Activated CD8-positive, alpha-beta T cell treated with anti-CD3 and anti-CD28 coated beads for 36 hours (primary cell): ENCODE measurements around the gene KRTAP10-11. TPM values are rescaled to one million over a fixed set of nuclear protein-coding genes. Genes with fewer than 3 reads are reported as not detected.

ENCODE experiments used
- ATAC-seq: fragments of 200-7000 bp; cut with Tn5 transposase; one replicate; pipeline ENCODE4 v1.10.0; 2021; ENCODE audit warnings: mild to moderate bottlenecking, moderate library complexity
- CTCF ChIA-PET: fragments of 350-600 bp; sonication (Branson Sonifier 250); formaldehyde crosslinking; loops from one replicate; lab custom pipeline; 2021; ENCODE audit warnings: antibody characterized with exemption; lab: Charles Lee
- POLR2A ChIA-PET: fragments of 350-600 bp; sonication (Branson Sonifier 250); formaldehyde crosslinking; loops from one replicate; lab custom pipeline; 2021; ENCODE audit warnings: antibody characterized with exemption; lab: Charles Lee
- DNase-seq: peaks from one replicate; pipeline ENCODE4 v3.0.0-alpha.2; 2020
- H3K27ac Mint-ChIP-seq: one replicate; pipeline ENCODE4 v1.8.0; 2021; ENCODE audit warnings: mild to moderate bottlenecking, mixed read lengths
- H3K27me3 Mint-ChIP-seq: one replicate; pipeline ENCODE4 v1.8.0; 2021; ENCODE audit warnings: mixed read lengths
- H3K36me3 Mint-ChIP-seq: one replicate; pipeline ENCODE4 v1.8.0; 2021; ENCODE audit warnings: low read depth, mixed read lengths
- H3K4me1 Mint-ChIP-seq: one replicate; pipeline ENCODE4 v1.8.0; 2021; ENCODE audit warnings: low read depth, mixed read lengths
- H3K4me3 Mint-ChIP-seq: one replicate; pipeline ENCODE4 v1.8.0; 2021; ENCODE audit warnings: mild to moderate bottlenecking, moderate library complexity, mixed read lengths
- H3K9me3 Mint-ChIP-seq: one replicate; pipeline ENCODE4 v1.8.0; 2021; ENCODE audit warnings: mixed read lengths
- CTCF ChIP-seq: fragments of 200-600 bp; IDR thresholded peaks from one replicate; pipeline ENCODE4 v1.8.0; 2022; ENCODE audit warnings: antibody characterized with exemption, mild to moderate bottlenecking
- intact Hi-C: fragments of 100-400 bp; cut with micrococcal nuclease; formaldehyde crosslinking; loops from one replicate; pipeline ENCODE4 v1.10.0; 2022
- total RNA-seq, 2 experiments: library from RNA; stranded (reverse); gene quantifications; one replicate each; pipeline ENCODE4 v1.2.3, GENCODE V29; 2021

The KRTAP10-11 gene
- total RNA-seq, 2 experiments from 2014 or later: not detected

- intact Hi-C loops: no loop called here
- DNase-seq (no peak), ATAC-seq (no peak)
- H3K4me1 Mint-ChIP-seq: peaks cover 4% of the 10 kb centered on the region
- H3K9me3 Mint-ChIP-seq: peaks cover 13% of the 10 kb centered on the region
- H3K36me3 Mint-ChIP-seq: no peaks in the 10 kb centered on the region
- no peak overlapping the region for H3K27ac Mint-ChIP-seq
- H3K27me3 Mint-ChIP-seq: no peaks in the 10 kb centered on the region
- H3K4me3 Mint-ChIP-seq: no peak overlapping the region
- CTCF ChIA-PET: interaction anchor here (0.6 to 1.7 kb wide), 3 partner anchors 70 to 157 kb away, joined by 3 to 5 read pairs (median 3); no protein-coding TSS in a partner anchor
- POLR2A ChIA-PET: interaction anchor here (0.9 to 1.4 kb wide), 2 partner anchors 9 to 12 kb away, joined by 3 to 4 read pairs; partner anchors contain the start of gene KRTAP12-3
- TF ChIP-seq CTCF: no peak
These were observed 21.4 kb downstream of the KRTAP10-11 start for GRCh38 chr21:44667612-44668011.

GRCh38 chr21:44670642-44671432, 24.6 kb downstream of the KRTAP10-11 start:
- Mint-ChIP-seq H3K27ac (no peak overlapping the region), H3K36me3 (peaks cover 3% of the 10 kb centered on the region), H3K4me1 (peaks cover 4% of the 10 kb centered on the region), H3K27me3 (no peaks in the 10 kb centered on the region), H3K4me3 (no peak overlapping the region), H3K9me3 (peaks cover 21% of the 10 kb centered on the region)
- TF ChIP-seq CTCF: no peak
- ChIA-PET CTCF (no interaction called here), POLR2A (no interaction called here)
- intact Hi-C loops: no loop called here
- ATAC-seq: no peak
- DNase-seq: no peak

- peaks cover 22% of the 10 kb centered on the region for H3K9me3 Mint-ChIP-seq
- ATAC-seq: no peak
- TF ChIP-seq CTCF: no peak
These were observed 25.7 kb downstream of the KRTAP10-11 start for GRCh38 chr21:44671911-44672310.

GRCh38 chr21:44677881-44678280, 31.7 kb downstream of the KRTAP10-11 start:
- Mint-ChIP-seq H3K27ac (no peak overlapping the region), H3K36me3 (peaks cover 1% of the 10 kb centered on the region), H3K27me3 (no peaks in the 10 kb centered on the region), H3K4me3 (no peak overlapping the region), H3K4me1 (no peaks in the 10 kb centered on the region), H3K9me3 (peaks cover 8% of the 10 kb centered on the region)
- no peak for ATAC-seq
- no peak for TF ChIP-seq CTCF
- DNase-seq: no peak
- intact Hi-C loops: no loop called here
- CTCF ChIA-PET: no interaction called here
- POLR2A ChIA-PET: no interaction called here

More at GRCh38 chr21:44671911-44672310, 25.7 kb downstream of the KRTAP10-11 start:
- intact Hi-C loops: no loop called here
- POLR2A ChIA-PET: no interaction called here
- Mint-ChIP-seq H3K4me3 (no peak overlapping the region), H3K27ac (no peak overlapping the region), H3K27me3 (no peaks in the 10 kb centered on the region), H3K36me3 (peaks cover 3% of the 10 kb centered on the region), H3K4me1 (peaks cover 4% of the 10 kb centered on the region)
- no peak for DNase-seq
- CTCF ChIA-PET: no interaction called here

- DNase-seq: no peak
- Mint-ChIP-seq H3K36me3 (no peaks in the 10 kb centered on the region), H3K4me1 (peaks cover 4% of the 10 kb centered on the region), H3K27ac (no peak overlapping the region), H3K4me3 (no peak overlapping the region), H3K27me3 (no peaks in the 10 kb centered on the region), H3K9me3 (no peaks in the 10 kb centered on the region)
- CTCF ChIA-PET: no interaction called here
- POLR2A ChIA-PET: no interaction called here
- intact Hi-C loops: no loop called here
- ATAC-seq: no peak
- TF ChIP-seq CTCF: no peak
These were observed 34.9 kb downstream of the KRTAP10-11 start for GRCh38 chr21:44681152-44681551.
